GM12875 (cell line): ENCODE results near the gene PFDN5.
"Not testable (repeated sequence)": the region's sequence is repeated elsewhere in the genome, so short reads cannot be mapped to it uniquely, and the experiment has no call there.

Experiments
- H3K4me3 ChIP-seq: one replicate; pipeline ENCODE4 v1.5.1; 2011; ENCODE audit warnings: low read depth, low read length, control low read depth
- CTCF ChIP-seq: IDR thresholded peaks from 2 replicates; pipeline ENCODE4 v1.5.1; 2011; ENCODE audit warnings: low read depth, mild to moderate bottlenecking, control low read depth, inconsistent platforms, low read length, moderate library complexity, borderline replicate concordance; ENCODE audit not compliant: insufficient read depth

Gene PFDN5

DNA sequence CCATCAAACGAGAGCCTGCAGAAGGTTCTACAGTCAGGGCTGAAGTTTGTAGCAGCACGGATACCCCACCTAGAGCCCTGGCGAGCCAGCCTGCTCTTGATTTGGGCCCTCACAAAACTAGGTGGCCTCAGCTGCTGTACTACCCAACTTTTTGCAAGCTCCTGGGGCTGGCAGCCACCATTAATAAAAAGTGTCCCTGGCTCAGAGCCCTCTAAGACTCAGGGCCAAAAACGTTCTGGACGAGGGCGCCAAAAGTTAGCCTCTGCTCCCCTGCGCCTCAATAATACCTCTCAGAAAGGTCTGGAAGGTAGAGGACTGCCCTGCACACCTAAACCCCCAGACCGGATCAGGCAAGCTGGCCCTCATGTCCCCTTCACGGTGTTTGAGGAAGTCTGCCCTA is 8.9 kb upstream of the PFDN5 start:
- no peak for TF ChIP-seq CTCF
- no peak overlapping the region for H3K4me3 ChIP-seq

GRCh38 chr12:53287741-53288216 is 7.6 kb upstream of the PFDN5 start:
- TF ChIP-seq CTCF, result peak; percentile 63; the same call in 1 of the 2 replicates
- no peak overlapping the region for H3K4me3 ChIP-seq

DNA sequence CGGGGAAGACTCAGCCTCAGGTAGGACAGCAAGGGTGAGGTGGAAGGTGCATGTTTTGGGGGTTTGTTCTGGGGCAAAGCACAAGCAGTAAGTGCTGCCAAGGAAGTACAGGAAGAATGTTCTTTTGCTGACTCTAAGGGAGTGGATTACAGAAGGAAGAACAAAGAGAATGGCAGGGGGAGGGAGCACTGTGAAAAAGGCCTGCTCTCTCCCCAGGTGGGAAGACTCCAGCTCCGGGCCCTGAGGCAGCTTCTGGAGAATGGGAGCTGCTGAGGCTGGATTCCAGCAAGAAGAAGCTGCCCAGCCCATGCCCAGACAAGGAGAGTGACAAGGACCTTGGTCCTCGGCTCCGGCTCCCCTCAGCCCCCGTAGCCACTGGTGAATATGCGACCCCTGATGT is 7.0 kb upstream of the PFDN5 start:
- no peak overlapping the region for H3K4me3 ChIP-seq
- TF ChIP-seq CTCF, result no peak

DNA sequence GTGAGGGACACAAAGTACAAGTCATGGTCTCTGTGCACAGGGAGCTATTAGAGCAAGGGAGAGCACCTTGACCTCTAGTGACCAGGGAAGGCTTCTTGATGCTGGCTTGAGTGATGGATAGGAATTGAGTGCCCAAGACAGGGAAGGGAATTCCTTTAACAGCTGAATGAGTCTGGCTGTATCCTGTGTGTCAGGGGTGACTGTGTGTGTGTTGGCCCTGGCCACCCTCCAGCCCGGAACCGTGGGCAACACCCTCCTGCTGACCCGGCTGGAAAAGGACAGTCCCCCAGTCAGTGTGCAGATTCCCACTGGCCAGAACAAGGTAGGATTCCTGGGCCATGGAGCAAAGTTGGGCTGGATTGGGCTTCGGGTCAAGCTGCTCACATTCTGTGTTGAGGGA is 5.5 kb upstream of the PFDN5 start:
- H3K4me3 ChIP-seq, result no peak overlapping the region
- TF ChIP-seq CTCF, result no peak

GRCh38 chr12:53290661-53291060 is 4.7 kb upstream of the PFDN5 start:
- H3K4me3 ChIP-seq, result no peak overlapping the region
- TF ChIP-seq CTCF, result no peak

DNA sequence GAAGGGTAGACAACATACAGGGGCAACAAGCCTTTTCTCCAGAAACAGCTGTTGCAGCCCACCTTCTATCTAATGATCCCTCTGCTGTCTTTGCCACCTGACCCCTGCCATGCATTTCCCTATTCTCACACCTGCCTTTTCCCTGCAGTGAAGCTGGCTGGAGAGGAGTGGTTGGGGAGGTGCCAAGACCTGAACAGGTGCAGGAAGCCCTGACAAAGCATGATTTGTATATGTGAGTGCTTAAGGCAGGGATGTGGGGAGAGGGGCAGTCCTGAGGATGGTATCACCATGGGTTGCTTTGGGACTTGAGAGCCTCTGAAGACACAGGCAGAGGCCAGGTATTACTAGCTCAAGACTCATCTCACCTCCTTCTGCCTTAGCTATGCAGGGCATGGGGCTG is 2.9 kb upstream of the PFDN5 start:
- H3K4me3 ChIP-seq, result no peak overlapping the region
- no peak for TF ChIP-seq CTCF

GRCh38 chr12:53295891-53296219 is 513 bp downstream of the PFDN5 start:
- no peak for TF ChIP-seq CTCF

GRCh38 chr12:53297106-53297505 is 1.8 kb downstream of the PFDN5 start:
- H3K4me3 ChIP-seq, result not testable (repeated sequence)

More at GRCh38 chr12:53295891-53296219, 513 bp downstream of the PFDN5 start:
- H3K4me3 ChIP-seq, result peak overlapping the region; percentile 93
